Upper lobe of right lung (tissue), 1 donor: ENCODE results near the gene POLR2M. TPM values are rescaled to one million over a fixed set of nuclear protein-coding genes. Genes with fewer than 3 reads are reported as not detected.
A peak's percentile ranks its signal among the peaks of the same experiment; 100 is the strongest.

Experiments used
- ATAC-seq: fragments of 200-7000 bp; cut with Tn5 transposase; one replicate; pipeline ENCODE4 v1.9.1; 2020; ENCODE audit warnings: mild to moderate bottlenecking, moderate library complexity
- DNase-seq: peaks from one replicate; pipeline ENCODE4 v3.0.0-alpha.2; 2020
- H3K27ac ChIP-seq: fragments of 200-600 bp; one replicate; pipeline ENCODE4 v1.8.0; 2022
- H3K27me3 ChIP-seq: fragments of 200-600 bp; one replicate; pipeline ENCODE4 v1.8.0; 2022; ENCODE audit warnings: mild to moderate bottlenecking
- H3K36me3 ChIP-seq: fragments of 200-600 bp; one replicate; pipeline ENCODE4 v1.8.0; 2022
- H3K4me1 ChIP-seq: fragments of 200-600 bp; one replicate; pipeline ENCODE4 v1.8.0; 2022
- H3K4me3 ChIP-seq: fragments of 200-600 bp; one replicate; pipeline ENCODE4 v1.8.0; 2022; ENCODE audit warnings: mild to moderate bottlenecking
- H3K9me3 ChIP-seq: fragments of 200-600 bp; one replicate; pipeline ENCODE4 v1.8.0; 2022
- intact Hi-C: fragments of 100-400 bp; cut with DNase I; formaldehyde crosslinking; loops from one replicate; pipeline ENCODE4 v1.11.0; 2022
- total RNA-seq: library from RNA; stranded (reverse); fragmentation: NEBNext Ultra II Directional; extraction: Animal tissue kit (Norgen Biotek cat#: 25700); gene quantifications from one replicate; pipeline ENCODE4 v1.2.1, GENCODE V29; 2021
- TF ChIP-seq, protein P1 (sequence below): fragments of 200-600 bp; IDR thresholded peaks from one replicate; pipeline ENCODE4 v1.8.0; 2022; ENCODE audit warnings: antibody characterized with exemption
- donor health status: DM: no; HTN: yes; CAD: no; lungs with severe emphysema.

Gene POLR2M
- total RNA-seq, 1 donor from 2014 or later: 63.7 TPM

DNA sequence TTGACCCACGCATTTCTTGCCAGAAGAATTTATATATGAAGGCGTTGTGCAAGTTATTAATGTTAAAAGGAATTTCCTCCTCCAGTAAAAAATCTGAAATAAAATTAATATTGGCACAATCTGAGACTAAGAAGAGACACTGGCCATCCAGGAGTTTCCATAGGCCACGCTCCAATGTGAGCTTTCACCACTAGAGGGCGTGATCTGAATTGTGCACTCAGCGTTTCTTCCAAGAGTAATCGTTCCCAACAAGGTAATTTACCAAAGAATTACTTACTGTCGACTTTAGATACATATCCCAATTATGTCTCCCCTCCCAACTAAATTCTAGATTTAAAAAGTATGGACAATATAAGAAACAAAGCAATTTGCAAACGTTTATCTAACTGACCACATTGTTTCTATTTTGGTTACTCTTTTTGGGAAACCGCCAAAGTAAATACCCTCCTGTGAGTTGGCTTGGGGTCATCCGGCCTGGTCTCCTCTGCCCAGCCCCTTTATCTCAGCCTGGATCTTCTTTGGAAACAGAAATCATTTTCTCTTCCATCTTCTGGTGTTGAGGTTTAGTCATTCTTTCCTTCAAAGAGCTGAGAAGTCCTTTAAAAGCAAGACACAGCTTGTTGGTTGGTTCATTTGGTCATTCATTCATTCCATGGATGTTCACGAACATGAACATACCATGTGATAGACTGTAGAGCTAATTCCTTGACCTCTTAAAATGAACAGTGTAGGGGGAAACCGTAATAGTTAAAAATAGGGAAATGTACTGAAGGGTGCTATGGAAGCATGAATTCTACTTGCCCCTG is 26.2 kb downstream of the POLR2M start:
- ATAC-seq (peak; percentile 81), DNase-seq (no peak)
- Histone ChIP-seq H3K9me3 (no peaks in the 10 kb centered on the region), H3K4me1 (peaks cover 9% of the 10 kb centered on the region), H3K36me3 (no peaks in the 10 kb centered on the region), H3K27me3 (no peaks in the 10 kb centered on the region), H3K4me3 (no peak overlapping the region), H3K27ac (no peak overlapping the region)
- TF ChIP-seq, protein P1, sequence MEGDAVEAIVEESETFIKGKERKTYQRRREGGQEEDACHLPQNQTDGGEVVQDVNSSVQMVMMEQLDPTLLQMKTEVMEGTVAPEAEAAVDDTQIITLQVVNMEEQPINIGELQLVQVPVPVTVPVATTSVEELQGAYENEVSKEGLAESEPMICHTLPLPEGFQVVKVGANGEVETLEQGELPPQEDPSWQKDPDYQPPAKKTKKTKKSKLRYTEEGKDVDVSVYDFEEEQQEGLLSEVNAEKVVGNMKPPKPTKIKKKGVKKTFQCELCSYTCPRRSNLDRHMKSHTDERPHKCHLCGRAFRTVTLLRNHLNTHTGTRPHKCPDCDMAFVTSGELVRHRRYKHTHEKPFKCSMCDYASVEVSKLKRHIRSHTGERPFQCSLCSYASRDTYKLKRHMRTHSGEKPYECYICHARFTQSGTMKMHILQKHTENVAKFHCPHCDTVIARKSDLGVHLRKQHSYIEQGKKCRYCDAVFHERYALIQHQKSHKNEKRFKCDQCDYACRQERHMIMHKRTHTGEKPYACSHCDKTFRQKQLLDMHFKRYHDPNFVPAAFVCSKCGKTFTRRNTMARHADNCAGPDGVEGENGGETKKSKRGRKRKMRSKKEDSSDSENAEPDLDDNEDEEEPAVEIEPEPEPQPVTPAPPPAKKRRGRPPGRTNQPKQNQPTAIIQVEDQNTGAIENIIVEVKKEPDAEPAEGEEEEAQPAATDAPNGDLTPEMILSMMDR: peak; percentile 93
- intact Hi-C loops: no loop called here

GRCh38 chr15:57734860-57735259 is 28.3 kb downstream of the POLR2M start:
- ATAC-seq: no peak

DNA sequence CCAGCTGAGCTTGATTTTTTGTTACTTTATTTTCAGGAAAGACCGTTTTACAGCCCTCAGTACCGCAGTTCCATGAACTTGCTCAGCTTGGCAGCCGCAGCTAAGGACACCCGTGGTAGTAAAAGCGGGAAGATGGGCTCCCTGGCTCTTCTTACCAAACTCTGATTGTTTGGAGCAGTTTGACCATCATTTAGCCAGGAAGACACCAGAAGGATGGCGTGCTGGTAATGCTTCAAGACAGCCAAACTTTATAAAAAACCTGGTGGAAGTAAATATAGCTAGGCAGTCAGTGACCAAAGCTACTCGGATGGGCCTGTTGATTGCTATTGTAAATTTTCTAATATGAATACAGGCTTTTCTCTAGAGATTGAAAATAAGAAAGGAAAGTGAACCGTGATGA is 28.9 kb downstream of the POLR2M start:
- ATAC-seq (no peak), DNase-seq (no peak)
- TF ChIP-seq, protein P1: no peak
- intact Hi-C loops: no loop called here
- H3K27ac ChIP-seq: no peak overlapping the region
- H3K9me3 ChIP-seq: no peaks in the 10 kb centered on the region
- H3K27me3 ChIP-seq: no peaks in the 10 kb centered on the region
- no peaks in the 10 kb centered on the region for H3K36me3 ChIP-seq
- H3K4me3 ChIP-seq: no peak overlapping the region
- H3K4me1 ChIP-seq: peaks cover 9% of the 10 kb centered on the region

More at GRCh38 chr15:57734860-57735259, 28.3 kb downstream of the POLR2M start:
- Histone ChIP-seq H3K36me3 (no peaks in the 10 kb centered on the region), H3K27me3 (no peaks in the 10 kb centered on the region), H3K27ac (no peak overlapping the region), H3K4me1 (peaks cover 9% of the 10 kb centered on the region), H3K9me3 (no peaks in the 10 kb centered on the region), H3K4me3 (no peak overlapping the region)
- TF ChIP-seq, protein P1: no peak
- intact Hi-C loops: no loop called here
- DNase-seq: no peak

DNA sequence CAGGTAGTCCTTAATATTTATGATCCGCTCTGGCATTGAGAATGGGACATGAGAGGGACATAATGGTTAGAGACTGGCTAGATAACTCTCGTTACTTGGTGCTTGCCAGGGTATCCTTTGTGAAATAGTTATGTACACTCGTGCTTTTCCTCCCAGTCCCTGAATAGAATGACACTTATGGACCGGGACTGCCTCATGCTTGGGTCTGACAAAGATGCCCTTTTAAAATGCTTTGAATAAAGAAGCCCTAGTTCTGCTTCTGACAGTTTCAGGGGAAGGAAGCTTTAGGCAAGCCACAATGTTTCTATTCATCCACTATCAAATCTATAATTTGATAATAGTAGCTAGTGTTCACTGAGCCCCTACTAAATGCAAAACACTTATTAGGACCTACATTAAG is 29.4 kb downstream of the POLR2M start:
- no peak for DNase-seq
- Histone ChIP-seq H3K9me3 (no peaks in the 10 kb centered on the region), H3K36me3 (no peaks in the 10 kb centered on the region), H3K4me1 (peaks cover 9% of the 10 kb centered on the region), H3K27me3 (no peaks in the 10 kb centered on the region), H3K27ac (no peak overlapping the region), H3K4me3 (no peak overlapping the region)
- TF ChIP-seq, protein P1: no peak
- ATAC-seq: no peak
- intact Hi-C loops: no loop called here

DNA sequence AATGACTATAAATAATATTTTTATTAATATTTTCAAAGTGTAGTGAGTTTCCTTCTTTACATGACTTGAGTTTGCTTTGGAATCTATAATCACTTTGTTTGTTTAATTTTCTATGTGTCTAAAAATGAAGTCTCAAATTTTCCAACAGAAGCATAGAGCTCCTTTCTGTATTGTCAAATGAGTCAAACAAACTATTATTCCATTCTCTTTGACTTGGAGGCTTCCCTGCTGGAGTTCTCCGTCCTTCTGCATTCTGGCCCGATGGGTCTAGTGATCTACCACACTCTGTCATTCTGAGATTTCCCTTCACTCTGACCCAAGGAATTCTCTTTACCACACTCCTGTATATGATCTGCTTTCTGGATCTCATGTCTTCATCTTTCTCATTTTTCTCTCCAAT is 30.1 kb downstream of the POLR2M start:
- intact Hi-C loops: no loop called here
- H3K4me3 ChIP-seq: no peak overlapping the region
- TF ChIP-seq, protein P1: no peak
- ATAC-seq (no peak), DNase-seq (no peak)
- no peak overlapping the region for H3K27ac ChIP-seq
- peaks cover 9% of the 10 kb centered on the region for H3K4me1 ChIP-seq
- no peaks in the 10 kb centered on the region for H3K27me3 ChIP-seq
- no peaks in the 10 kb centered on the region for H3K36me3 ChIP-seq
- no peaks in the 10 kb centered on the region for H3K9me3 ChIP-seq
